GM21360 (cell line): ENCODE data around the gene NKAIN1.
"Not testable (repeated sequence)": the region's sequence is repeated elsewhere in the genome, so short reads cannot be mapped to it uniquely, and the experiment has no call there.

Experiments used
- ATAC-seq: cut with Tn5 transposase; IDR thresholded peaks from one replicate; pipeline ENCODE4 v1.9.1; 2021; ENCODE audit warnings: mild to moderate bottlenecking, moderate library complexity; ENCODE audit not compliant: unreplicated experiment

Gene NKAIN1

GRCh38 chr1:31198600-31198999 is 41.1 kb downstream of the NKAIN1 start:
- ATAC-seq = no peak

DNA sequence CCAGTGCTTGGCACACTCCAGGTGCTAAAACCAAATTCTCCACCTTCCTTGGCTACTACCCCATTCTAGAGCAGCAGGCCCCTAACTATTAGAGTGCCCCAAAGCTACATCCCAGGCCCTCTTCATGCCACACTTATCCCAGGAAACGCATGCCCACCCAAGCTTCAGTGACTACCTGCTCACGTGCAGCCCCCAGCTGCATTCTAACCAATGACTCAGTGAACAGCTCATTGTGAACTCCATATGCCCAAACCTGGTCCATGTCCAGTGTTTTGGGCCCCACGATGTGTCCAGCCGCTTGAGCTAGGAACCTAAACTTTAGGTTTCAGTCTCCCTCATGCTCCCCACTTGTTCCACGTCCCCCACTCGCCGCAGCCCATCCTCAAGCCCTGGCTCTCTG is 41.5 kb downstream of the NKAIN1 start:
- ATAC-seq = no peak

GRCh38 chr1:31196685-31197084 is 43.0 kb downstream of the NKAIN1 start:
- ATAC-seq = no peak

- not testable (repeated sequence) for ATAC-seq
Measured at GRCh38 chr1:31195267-31195666, 44.4 kb downstream of the NKAIN1 start.

DNA sequence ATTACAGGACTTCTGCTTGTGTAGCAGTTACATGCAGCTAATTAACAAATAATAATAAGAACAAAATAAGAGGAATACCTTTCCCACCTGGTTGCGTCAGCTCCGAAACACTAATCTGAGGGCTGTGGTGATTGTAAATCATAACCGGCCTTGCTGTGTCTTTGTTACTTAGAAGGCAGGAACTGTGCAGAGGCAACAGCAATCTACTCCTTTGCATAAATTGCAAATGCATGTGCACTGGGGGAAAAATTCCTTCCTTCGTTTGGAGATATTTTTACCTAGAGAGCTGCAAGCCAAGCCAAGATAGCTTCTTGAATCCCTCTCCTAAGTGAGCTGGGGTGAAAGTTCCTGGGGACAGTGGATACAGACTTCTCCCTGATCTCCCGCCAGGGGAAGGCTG is 46.0 kb downstream of the NKAIN1 start:
- ATAC-seq = no peak

GRCh38 chr1:31191281-31191680 is 48.4 kb downstream of the NKAIN1 start:
- no peak for ATAC-seq

DNA sequence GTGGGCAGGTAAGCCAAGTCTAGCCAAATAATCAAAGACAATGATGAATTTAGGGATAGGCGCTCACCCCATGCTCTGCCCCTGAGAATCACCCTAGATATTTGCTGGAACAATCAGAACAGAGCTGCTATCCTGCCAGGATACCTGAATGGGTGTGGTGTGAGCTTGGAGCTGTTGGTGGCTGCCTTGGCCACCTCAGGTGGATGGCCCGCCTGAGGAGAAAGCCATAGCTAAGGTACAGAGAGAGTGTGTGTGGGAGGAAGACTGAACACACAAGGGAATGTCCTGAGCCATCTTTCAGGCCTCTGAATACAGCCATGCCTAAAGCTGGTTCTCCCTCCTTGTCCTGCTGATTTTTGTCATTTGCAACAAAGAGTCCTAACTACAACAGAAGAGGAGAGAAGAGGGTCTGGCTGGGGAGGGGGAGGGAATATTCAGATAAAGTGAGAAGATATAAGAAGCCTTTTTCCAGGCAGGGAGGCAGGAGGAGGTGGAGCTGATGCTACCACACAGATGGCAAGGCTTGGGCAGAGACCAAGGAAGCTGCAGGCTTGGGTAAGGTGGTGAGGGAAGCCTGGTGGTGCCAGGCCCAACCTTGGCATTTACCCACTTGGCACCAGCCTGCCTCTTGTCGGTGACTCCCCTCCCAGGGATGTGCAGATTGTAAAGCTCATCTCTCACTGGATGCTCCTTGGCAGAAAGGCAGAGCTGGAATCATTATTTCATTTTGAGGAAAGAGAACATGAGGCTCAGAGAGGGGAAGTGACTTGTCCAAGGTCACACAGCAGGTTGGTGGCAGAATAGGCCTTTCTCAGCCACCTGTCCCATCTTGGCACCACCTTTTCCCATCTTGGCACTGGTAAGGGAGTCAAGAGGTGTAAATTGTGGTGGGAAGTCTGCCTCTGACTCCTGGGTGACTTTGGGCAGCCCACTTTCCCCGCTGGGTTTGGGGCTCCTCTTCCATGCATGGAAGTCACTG is 49.7 kb downstream of the NKAIN1 start:
- ATAC-seq = no peak

DNA sequence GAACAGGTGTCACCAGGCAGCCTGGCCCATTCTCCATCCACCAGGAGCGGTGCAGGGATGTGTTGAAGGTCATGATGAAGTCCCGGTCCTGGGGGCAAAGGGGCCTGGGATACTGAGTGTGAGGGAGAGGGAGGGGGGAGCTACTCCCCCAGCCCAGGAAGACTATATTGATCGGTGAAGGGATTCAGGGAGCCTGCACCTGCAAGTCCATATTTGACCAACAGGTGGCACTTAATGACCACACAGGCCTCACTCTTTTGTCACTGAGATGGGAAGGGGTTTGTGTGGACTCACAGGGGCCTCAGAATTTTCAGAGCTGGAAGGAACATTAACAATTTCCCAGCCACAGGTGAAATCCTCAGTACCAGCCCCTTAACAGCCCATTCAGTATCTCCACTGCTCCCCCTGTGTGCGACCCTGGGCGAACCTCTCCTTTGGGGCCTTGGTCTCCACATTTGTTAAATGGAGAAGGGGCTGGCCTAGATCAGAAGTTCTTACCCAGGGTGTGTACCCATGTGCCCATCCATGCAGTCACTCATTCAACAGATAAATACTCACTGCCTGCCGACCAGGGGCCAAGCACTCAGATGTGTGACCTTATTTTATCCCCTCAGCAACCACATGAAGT is 55.6 kb downstream of the NKAIN1 start:
- no peak for ATAC-seq

DNA sequence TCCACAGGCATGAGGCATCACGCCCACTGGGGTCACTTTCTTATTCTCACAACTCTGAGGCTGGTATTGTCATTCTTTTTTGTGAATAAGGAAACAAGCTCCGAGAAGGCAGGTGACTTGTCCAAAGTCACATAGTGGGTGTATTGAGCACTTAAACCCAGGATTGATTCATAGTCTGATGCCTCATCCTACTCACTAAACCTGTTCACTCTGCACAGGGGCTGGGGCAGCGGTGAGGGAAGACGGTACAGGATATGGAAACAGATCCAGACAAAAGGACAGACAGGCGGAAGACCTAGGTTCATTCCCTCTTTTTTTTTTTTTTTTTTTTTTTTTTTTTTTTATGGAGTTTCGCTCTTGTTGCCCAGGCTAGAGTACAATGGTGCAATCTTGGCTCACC is 56.6 kb downstream of the NKAIN1 start:
- ATAC-seq = no peak

DNA sequence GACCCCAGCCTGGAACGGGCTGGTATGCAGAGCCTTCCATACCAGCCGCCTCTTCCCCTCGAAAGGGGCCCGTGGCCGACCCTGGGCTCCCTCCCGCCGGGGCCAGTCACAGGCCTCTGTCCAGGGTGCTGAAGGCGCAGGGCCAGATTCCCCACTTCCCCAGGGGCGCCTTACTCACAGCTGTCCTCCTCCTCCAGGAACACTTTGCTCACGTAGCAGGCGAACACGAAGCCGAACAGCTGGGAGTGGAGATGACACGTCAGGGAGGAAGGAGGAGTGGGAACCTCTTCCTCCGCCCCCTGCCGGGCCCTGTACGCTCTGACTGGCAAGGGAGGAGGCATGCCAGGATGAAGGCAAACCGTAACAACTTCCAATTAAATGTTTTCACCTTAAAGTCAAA is 57.3 kb downstream of the NKAIN1 start:
- ATAC-seq = no peak

- ATAC-seq = no peak
Measured at GRCh38 chr1:31181515-31182343, 58.0 kb downstream of the NKAIN1 start.

- no peak for ATAC-seq
Measured at GRCh38 chr1:31180338-31180737, 59.3 kb downstream of the NKAIN1 start.

- ATAC-seq = not testable (repeated sequence)
Measured at GRCh38 chr1:31176291-31176690, 63.4 kb downstream of the NKAIN1 start.

GRCh38 chr1:31170486-31170735 is 69.3 kb downstream of the NKAIN1 start:
- ATAC-seq = no peak

DNA sequence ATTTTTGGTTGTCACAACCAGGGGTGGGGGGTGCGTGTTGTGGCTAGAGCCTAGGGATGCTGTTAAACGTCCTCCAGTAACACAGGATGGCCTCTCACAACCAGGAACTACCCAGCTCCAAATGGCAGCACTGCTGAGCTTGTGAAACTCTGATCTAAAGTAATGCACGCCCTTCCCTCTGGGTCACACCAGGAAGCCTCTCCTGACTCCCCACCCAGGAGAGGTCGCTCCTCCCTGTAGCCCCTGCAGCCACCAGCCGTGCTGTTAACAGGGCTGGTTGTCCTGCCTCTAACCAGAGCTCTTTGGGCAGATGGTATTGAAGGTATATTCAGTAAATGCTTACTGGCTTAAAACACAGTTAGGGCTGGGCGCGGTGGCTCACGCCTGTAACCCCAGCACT is 73.2 kb downstream of the NKAIN1 start:
- no peak for ATAC-seq

GRCh38 chr1:31164291-31164690 is 75.4 kb downstream of the NKAIN1 start:
- ATAC-seq = no peak

DNA sequence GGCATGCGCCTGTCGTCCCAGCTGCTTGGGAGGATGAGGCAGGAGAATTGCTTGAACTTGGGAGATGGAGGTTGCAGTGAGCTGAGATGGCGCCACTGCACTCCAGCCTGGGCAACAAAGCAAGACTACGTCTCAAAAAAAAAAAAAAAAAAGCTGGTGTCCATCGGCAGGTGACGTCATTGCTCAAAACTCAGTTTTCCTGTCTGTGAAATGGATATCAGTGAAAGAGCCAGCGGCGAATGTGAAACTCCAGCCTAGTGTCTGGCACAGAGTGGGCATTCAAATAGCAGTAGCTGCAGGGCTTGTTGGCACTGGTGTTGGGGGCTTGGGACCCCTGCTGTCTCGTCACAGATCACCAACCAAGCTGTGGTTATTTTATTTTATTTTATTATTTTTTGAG is 75.8 kb downstream of the NKAIN1 start:
- ATAC-seq = no peak

GRCh38 chr1:31161571-31161970 is 78.1 kb downstream of the NKAIN1 start:
- ATAC-seq = no peak

GRCh38 chr1:31159869-31160611 is 79.6 kb downstream of the NKAIN1 start:
- ATAC-seq = no peak

DNA sequence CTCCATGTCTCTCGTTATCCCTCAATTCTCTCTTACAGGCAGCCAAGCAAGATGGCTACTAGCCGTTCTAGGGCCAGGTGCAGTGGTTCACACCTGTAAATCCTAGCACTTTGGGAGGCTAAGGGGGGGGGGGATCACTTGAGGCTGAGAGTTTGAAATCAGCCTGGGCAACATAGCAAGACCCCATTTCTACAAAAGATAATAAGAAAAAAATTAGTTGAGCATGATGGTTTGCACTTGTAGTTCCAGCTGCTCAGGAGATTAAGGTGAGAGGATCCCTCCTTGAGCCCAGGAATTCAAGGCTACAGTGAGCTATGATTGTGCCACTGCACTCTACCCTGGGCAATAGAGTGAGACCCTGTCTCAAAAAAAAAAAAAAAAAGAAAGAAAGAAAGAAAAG is 80.4 kb downstream of the NKAIN1 start:
- no peak for ATAC-seq

DNA sequence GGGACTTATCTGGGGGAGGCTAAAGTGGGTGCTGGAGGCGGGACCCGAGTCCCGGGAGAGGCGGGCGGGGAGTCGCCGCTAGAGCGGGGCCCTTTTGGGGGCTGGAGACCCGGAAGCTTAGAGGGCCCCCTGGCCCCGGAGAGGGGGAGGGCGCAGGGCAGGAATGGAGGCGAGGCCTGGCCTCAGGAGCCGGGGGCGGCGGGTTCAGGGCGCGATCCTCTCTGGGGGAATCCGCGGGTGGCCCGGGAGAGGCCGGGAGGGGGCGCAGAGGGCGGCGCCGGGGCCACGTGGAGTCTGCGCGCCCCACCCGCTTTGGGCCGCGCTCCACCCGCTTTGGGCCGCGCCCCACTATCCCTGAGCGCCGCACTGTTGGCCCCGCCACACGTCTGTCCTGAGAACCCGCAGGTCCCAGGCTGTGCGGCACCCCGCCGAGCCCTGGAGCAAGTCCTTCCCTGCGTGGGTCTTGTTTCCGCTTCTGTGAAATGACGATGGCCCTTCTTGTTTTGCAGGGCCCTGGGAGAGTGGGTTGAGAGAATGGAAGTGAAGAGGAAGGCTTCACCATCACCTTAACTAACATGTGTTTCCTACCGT is 84.4 kb downstream of the NKAIN1 start:
- peak; percentile 56 for ATAC-seq
